Measurements from ENCODE around the gene ZFP91.

DNA sequence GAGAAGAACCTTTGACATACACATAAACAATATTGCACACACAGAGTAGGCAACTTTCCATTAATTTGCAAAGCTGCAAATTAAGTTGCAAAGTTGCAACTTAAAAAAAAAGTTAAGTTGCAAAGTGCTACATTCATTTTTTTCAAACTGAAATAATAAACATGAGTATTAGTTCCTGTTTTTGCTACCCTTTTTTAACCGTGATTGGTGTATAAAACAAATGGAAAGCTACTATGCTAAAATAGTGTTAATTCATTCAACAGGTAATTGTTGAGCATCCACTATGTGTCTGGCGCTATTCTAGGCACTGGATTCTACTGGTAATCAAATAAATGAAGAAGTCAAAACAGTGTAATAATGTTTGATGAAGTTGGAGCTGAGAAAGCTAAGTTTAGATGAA is 8.1 kb downstream of the ZFP91 start:
- TF ChIP-seq CCAR2 (optimal IDR thresholded peaks at IDR 0.05; ENCODE audit: low read depth, low read length) (no peak), NFE2L2 (IDR thresholded peaks at IDR 0.05; ENCODE audit: low read length) (no peak), ZBTB3 (CRISPR knock-in tag; IDR thresholded peaks at IDR 0.05; ENCODE audit: borderline replicate concordance, low read depth) (no peak), POLR2AphosphoS5 (IDR thresholded peaks at IDR 0.05; ENCODE audit: low read depth, low read length) (no peak), ZBTB8A (CRISPR knock-in tag; IDR thresholded peaks at IDR 0.05; ENCODE audit: borderline replicate concordance, low read depth) (no peak)
- TF ChIP-seq, protein P1, sequence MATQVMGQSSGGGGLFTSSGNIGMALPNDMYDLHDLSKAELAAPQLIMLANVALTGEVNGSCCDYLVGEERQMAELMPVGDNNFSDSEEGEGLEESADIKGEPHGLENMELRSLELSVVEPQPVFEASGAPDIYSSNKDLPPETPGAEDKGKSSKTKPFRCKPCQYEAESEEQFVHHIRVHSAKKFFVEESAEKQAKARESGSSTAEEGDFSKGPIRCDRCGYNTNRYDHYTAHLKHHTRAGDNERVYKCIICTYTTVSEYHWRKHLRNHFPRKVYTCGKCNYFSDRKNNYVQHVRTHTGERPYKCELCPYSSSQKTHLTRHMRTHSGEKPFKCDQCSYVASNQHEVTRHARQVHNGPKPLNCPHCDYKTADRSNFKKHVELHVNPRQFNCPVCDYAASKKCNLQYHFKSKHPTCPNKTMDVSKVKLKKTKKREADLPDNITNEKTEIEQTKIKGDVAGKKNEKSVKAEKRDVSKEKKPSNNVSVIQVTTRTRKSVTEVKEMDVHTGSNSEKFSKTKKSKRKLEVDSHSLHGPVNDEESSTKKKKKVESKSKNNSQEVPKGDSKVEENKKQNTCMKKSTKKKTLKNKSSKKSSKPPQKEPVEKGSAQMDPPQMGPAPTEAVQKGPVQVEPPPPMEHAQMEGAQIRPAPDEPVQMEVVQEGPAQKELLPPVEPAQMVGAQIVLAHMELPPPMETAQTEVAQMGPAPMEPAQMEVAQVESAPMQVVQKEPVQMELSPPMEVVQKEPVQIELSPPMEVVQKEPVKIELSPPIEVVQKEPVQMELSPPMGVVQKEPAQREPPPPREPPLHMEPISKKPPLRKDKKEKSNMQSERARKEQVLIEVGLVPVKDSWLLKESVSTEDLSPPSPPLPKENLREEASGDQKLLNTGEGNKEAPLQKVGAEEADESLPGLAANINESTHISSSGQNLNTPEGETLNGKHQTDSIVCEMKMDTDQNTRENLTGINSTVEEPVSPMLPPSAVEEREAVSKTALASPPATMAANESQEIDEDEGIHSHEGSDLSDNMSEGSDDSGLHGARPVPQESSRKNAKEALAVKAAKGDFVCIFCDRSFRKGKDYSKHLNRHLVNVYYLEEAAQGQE (IDR thresholded peaks at IDR 0.05; ENCODE audit: borderline replicate concordance in 1 of 2, low read depth in 1 of 2, low read length in 2 of 2), result no peak
- TF ChIP-seq, protein P2, sequence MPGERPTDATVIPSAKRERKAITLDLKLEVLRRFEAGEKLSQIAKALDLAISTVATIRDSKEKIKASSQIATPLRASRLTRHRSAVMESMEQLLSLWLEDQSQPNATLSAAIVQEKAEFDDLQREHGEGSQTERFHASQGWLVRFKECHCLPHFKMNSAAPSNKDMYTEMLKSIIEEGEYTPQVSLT (CRISPR knock-in tag; IDR thresholded peaks at IDR 0.05; ENCODE audit: borderline replicate concordance, low read depth), result no peak
